Measurements from ENCODE around the gene CA7.

DNA sequence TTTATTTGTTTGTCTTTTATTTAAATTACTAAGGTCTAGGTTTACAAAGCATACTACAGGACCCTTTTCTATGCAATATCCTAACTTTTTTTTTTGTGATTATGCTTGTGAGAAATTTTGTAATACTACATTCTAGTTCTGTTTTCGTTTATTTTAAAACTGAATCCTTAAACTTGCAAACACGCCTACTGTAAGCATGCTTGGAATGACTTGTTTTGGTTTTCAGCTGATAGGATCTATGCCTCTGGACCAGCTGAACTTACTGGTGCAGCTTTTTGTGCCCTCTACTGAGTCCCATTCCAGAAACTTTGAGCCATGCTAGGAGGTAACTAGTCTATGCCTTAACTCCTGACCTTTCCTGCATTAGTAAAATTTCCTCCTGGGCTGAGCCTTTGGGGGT, 42.1 kb downstream of the CA7 start:
- TF ChIP-seq EP300 (IDR thresholded peaks at IDR 0.05): no peak
- no peak for TF ChIP-seq CTCF (IDR thresholded peaks at IDR 0.05)
